ENCODE measurements around the gene TTC21A.

- TF ChIP-seq, protein P1, sequence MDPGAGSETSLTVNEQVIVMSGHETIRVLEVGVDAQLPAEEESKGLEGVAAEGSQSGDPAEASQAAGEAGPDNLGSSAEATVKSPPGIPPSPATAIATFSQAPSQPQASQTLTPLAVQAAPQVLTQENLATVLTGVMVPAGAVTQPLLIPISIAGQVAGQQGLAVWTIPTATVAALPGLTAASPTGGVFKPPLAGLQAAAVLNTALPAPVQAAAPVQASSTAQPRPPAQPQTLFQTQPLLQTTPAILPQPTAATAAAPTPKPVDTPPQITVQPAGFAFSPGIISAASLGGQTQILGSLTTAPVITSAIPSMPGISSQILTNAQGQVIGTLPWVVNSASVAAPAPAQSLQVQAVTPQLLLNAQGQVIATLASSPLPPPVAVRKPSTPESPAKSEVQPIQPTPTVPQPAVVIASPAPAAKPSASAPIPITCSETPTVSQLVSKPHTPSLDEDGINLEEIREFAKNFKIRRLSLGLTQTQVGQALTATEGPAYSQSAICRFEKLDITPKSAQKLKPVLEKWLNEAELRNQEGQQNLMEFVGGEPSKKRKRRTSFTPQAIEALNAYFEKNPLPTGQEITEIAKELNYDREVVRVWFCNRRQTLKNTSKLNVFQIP (CRISPR knock-in tag; IDR thresholded peaks at IDR 0.05; ENCODE audit: borderline replicate concordance, low read depth) = no peak
- no peak for TF ChIP-seq ESRRG (CRISPR knock-in tag; IDR thresholded peaks at IDR 0.05)
Observed at GRCh38 chr3:39127269-39127907, 19.9 kb downstream of the TTC21A start.

All from SK-N-SH treated with all-trans-retinoic acid at 6 μM for 48 hours (cell line).